Myocyte (in vitro differentiated cells): ENCODE data around the gene NHLRC1. TPM values are rescaled to one million over a fixed set of nuclear protein-coding genes. Genes with fewer than 3 reads are reported as not detected.
A peak's percentile ranks its signal among the peaks of the same experiment; 100 is the strongest.
"Not testable (repeated sequence)": the region's sequence is repeated elsewhere in the genome, so short reads cannot be mapped to it uniquely, and the experiment has no call there.

Source experiments
- DNase-seq: peaks from one replicate; pipeline ENCODE4 v3.0.0-alpha.2; 2012; ENCODE audit warnings: low read depth
- polyA plus RNA-seq: library from polyadenylated mRNA; unstranded; fragments of >200 nt; gene quantifications from one replicate; pipeline ENCODE4 v1.2.1, GENCODE V29; 2012; ENCODE audit warnings: missing spikeins
- total RNA-seq: library from RNA; depleted of rRNA; stranded (reverse); fragments of >200 nt; gene quantifications from 2 replicates; pipeline ENCODE4 v1.2.3, GENCODE V29; 2014

The NHLRC1 gene
- total RNA-seq = 3.4 and 4.1 TPM in 2 replicates
- polyA plus RNA-seq = 3.1 TPM

- peak; percentile 86 for DNase-seq
These were observed at the start of gene NHLRC1 for GRCh38 chr6:18122128-18123093. TSS of gene NHLRC1 (minus strand) at chr6:18122677. CDS start at chr6:18122606, 71 bp downstream.

- no peak for DNase-seq
These were observed 49.4 kb upstream of the NHLRC1 start for GRCh38 chr6:18171871-18172270.

GRCh38 chr6:18168264-18168663, 45.8 kb upstream of the NHLRC1 start:
- DNase-seq = no peak

- DNase-seq = no peak
These were observed 44.0 kb upstream of the NHLRC1 start for GRCh38 chr6:18166312-18167036.

GRCh38 chr6:18165751-18166150, 43.3 kb upstream of the NHLRC1 start:
- peak; percentile 31 for DNase-seq

- no peak for DNase-seq
These were observed 39.9 kb upstream of the NHLRC1 start for GRCh38 chr6:18162401-18162800.

- DNase-seq = peak; percentile 69
These were observed 39.0 kb upstream of the NHLRC1 start for GRCh38 chr6:18161431-18161830.

- DNase-seq = no peak
These were observed 38.4 kb upstream of the NHLRC1 start for GRCh38 chr6:18160911-18161310.

- DNase-seq = peak; percentile 57
These were observed 33.5 kb upstream of the NHLRC1 start for GRCh38 chr6:18155864-18156421.

- DNase-seq = peak; percentile 99
These were observed 32.8 kb upstream of the NHLRC1 start, which contains the start of gene KDM1B for GRCh38 chr6:18155150-18155863. TSS of gene KDM1B (plus strand) at chr6:18155422. CDS start at chr6:18159896, 4,474 bp downstream.

GRCh38 chr6:18154507-18155149, 32.2 kb upstream of the NHLRC1 start, which contains the start of gene TPMT:
TSS of gene TPMT (minus strand) at chr6:18155077. CDS start at chr6:18149127, 5,950 bp downstream.
- no peak for DNase-seq

GRCh38 chr6:18153311-18153703, 30.8 kb upstream of the NHLRC1 start:
- DNase-seq = no peak

- DNase-seq = no peak
These were observed 29.3 kb upstream of the NHLRC1 start for GRCh38 chr6:18151801-18152200.

- DNase-seq = not testable (repeated sequence)
These were observed 28.9 kb upstream of the NHLRC1 start for GRCh38 chr6:18151391-18151790.

GRCh38 chr6:18148304-18149025, 26.0 kb upstream of the NHLRC1 start:
- peak; percentile 62 for DNase-seq

GRCh38 chr6:18147616-18148015, 25.1 kb upstream of the NHLRC1 start:
- no peak for DNase-seq

GRCh38 chr6:18147160-18147559, 24.7 kb upstream of the NHLRC1 start:
- DNase-seq = no peak

GRCh38 chr6:18142591-18142861, 20.0 kb upstream of the NHLRC1 start:
- no peak for DNase-seq

- no peak for DNase-seq
These were observed 19.5 kb upstream of the NHLRC1 start for GRCh38 chr6:18141805-18142590.
